ENCODE results near the gene ARID1B. TPM values are rescaled to one million over a fixed set of nuclear protein-coding genes. Genes with fewer than 3 reads are reported as not detected.

The ARID1B gene
- total and polyA plus RNA-seq, 9 of the 15 experiments (the other 6 are each of a cell fraction or from before 2014, with no cell fraction given), result 12.5 to 50.5 (median 25.8) TPM

DNA sequence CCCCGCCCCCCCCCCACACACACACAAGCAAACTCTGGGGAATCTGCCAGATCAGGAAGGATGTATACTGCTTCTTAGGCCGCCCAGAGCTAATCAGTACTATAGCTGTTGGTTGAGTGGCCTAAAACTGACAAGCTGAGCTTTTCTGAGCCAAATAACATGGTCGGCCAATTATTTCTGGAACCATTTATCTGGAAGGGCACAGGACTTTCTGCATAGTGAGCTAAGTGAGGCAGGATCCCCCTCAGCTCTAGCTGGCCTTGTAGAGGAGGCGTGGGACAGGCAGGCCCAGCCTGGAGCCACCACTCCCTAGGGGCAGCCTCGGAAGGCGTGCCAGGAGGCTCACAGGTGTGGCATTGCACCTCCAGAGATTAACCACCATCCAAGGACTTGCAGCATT, 346.1 kb downstream of the ARID1B start:
- no peaks in the 10 kb centered on the region for H4K20me1 ChIP-seq (replicated peaks; ENCODE audit: control insufficient read depth, insufficient read depth, low read length)
- ChIA-PET POLR2A (interaction anchor here (1.2 to 2.4 kb wide), 2 partner anchors 10 to 28 kb away, joined by 3 to 11 read pairs; no protein-coding TSS in a partner anchor), CTCF (ENCODE audit: low intra/inter-chr PET ratio) (no interaction called here)
- no peak overlapping the region for H3K4me2 ChIP-seq (ENCODE audit: insufficient read depth, low read length)
- no peak for ATAC-seq
- BruUV-seq (replicated peaks), result no TSS peak
- H3K27me3 ChIP-seq (ENCODE audit: control insufficient read depth in 2 of 2, insufficient read depth in 2 of 2, low read length in 2 of 2), result no peaks in the 10 kb centered on the region
- no peak for TF ChIP-seq KLF1 (tag; IDR thresholded peaks at IDR 0.05)
- TF ChIP-seq, protein P1, sequence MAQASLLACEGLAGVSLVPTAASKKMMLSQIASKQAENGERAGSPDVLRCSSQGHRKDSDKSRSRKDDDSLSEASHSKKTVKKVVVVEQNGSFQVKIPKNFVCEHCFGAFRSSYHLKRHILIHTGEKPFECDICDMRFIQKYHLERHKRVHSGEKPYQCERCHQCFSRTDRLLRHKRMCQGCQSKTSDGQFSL (CRISPR knock-in tag; IDR thresholded peaks at IDR 0.05), result no peak
- TF ChIP-seq, protein P1 (tag; IDR thresholded peaks at IDR 0.05), result peak in 1 of 2 experiments; percentile 13; a peak in 1 of 4 replicates
- H2AFZ ChIP-seq (ENCODE audit: low read depth, low read length), result no peak overlapping the region
- no peak overlapping the region for H3K4me3 ChIP-seq
- in situ Hi-C loops (cut with MboI), result no loop called here
- H3K9me3 ChIP-seq (replicated peaks; ENCODE audit: control insufficient read depth, insufficient read depth, low read depth, low read length), result no peaks in the 10 kb centered on the region
- H3K36me3 ChIP-seq (ENCODE audit: control insufficient read depth, insufficient read depth, low read length), result peaks cover 3% of the 10 kb centered on the region; the same call in 1 of the 3 replicates
- DNase-seq (ENCODE audit: extremely low read depth in 1 of 4, low spot score in 3 of 4), result no peak
- no peak for FAIRE-seq
- 88% methylated on average over 6 of the region's 6 CpGs for WGBS (ENCODE audit: insufficient coverage, low coverage, missing lambda C conversion rate)
- no peak overlapping the region for H3K9ac ChIP-seq (ENCODE audit: insufficient read depth in 1 of 2, low read depth in 2 of 2, low read length in 2 of 2)
- no peaks in the 10 kb centered on the region for H3K4me1 ChIP-seq (replicated peaks in 1 of 2; ENCODE audit: control insufficient read depth in 2 of 2, insufficient read depth in 2 of 2, low read length in 2 of 2)
- H3K79me2 ChIP-seq (ENCODE audit: control insufficient read depth, insufficient read depth, low read length), result no peaks in the 10 kb centered on the region
- no peaks in the 10 kb centered on the region for H3K9me1 ChIP-seq (ENCODE audit: control insufficient read depth, insufficient read depth, low read length)
- intact Hi-C loops (cut with micrococcal nuclease), result no loop called here
- H3K27ac ChIP-seq (ENCODE audit: extremely low read depth, low read depth, low read length), result no peak overlapping the region
